ENCODE measurements around the gene KSR2. TPM values are rescaled to one million over a fixed set of nuclear protein-coding genes. Genes with fewer than 3 reads are reported as not detected.

KSR2 gene
- total and polyA plus RNA-seq, 2 experiments from 2014 or later: under 0.01 to 0.02 TPM

DNA sequence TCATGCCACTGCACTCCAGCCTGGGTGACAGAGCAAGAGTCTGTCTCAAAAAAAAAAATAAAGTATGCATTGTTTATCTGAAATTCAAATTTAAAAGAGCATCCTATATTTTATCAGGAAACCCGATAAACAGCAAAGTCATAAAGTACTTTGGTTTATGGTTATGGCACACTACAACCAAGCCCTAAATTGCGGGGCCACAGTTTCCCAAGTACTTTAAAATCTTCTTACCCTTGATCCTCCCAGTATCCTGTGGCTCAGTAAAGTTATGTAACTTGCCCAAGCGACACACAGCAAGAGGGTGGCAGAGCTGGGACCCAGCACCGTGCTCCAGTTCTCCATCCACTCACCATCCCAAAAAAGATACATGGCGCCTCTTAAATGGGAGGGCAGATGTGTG lies 35.2 kb downstream of the KSR2 start:
- TF ChIP-seq, protein P1, sequence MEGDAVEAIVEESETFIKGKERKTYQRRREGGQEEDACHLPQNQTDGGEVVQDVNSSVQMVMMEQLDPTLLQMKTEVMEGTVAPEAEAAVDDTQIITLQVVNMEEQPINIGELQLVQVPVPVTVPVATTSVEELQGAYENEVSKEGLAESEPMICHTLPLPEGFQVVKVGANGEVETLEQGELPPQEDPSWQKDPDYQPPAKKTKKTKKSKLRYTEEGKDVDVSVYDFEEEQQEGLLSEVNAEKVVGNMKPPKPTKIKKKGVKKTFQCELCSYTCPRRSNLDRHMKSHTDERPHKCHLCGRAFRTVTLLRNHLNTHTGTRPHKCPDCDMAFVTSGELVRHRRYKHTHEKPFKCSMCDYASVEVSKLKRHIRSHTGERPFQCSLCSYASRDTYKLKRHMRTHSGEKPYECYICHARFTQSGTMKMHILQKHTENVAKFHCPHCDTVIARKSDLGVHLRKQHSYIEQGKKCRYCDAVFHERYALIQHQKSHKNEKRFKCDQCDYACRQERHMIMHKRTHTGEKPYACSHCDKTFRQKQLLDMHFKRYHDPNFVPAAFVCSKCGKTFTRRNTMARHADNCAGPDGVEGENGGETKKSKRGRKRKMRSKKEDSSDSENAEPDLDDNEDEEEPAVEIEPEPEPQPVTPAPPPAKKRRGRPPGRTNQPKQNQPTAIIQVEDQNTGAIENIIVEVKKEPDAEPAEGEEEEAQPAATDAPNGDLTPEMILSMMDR (IDR thresholded peaks at IDR 0.05; ENCODE audit: low read depth, low read length): no peak
- H3K9me3 ChIP-seq (ENCODE audit: low read depth): no peaks in the 10 kb centered on the region
- H3K27ac ChIP-seq: no peak overlapping the region
- no peaks in the 10 kb centered on the region for H3K4me1 ChIP-seq (ENCODE audit: low read depth)
- H3K36me3 ChIP-seq: no peaks in the 10 kb centered on the region
- H3K27me3 ChIP-seq: no peaks in the 10 kb centered on the region
- DNase-seq (ENCODE audit: low read depth in 1 of 2, low spot score in 1 of 2): no peak
- H3K4me3 ChIP-seq: no peak overlapping the region

DNA sequence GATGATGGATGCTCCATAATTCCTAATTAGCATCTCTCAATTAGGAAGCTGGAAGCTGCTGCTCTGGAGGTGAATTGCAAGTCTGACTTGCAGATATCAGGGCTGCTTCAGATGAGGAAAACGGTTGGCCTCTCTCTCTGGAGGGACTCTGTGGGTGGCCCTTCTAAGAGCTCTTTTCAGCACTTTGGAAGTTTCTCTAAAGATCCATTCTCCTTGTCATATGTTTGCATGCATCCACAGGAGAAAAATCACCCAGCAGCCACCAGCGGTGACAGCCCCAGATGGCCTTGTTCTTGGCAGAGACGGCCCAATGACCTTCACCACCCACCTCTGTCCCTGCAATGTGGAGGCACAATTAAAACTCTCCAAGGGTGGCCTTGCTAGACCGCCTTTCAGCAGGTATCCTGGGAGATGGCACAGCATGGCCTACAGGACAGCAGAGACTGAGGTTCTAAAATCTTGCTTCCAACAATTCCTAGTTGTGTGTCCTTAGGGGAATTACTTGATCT lies 42.3 kb downstream of the KSR2 start:
- H3K9me3 ChIP-seq (ENCODE audit: low read depth): no peaks in the 10 kb centered on the region
- H3K4me3 ChIP-seq: no peak overlapping the region
- H3K4me1 ChIP-seq (ENCODE audit: low read depth): no peaks in the 10 kb centered on the region
- DNase-seq (ENCODE audit: low read depth in 1 of 2, low spot score in 1 of 2): peak in 1 of 2 donors; percentile 72
- H3K27ac ChIP-seq: no peak overlapping the region
- no peaks in the 10 kb centered on the region for H3K36me3 ChIP-seq
- H3K27me3 ChIP-seq: no peaks in the 10 kb centered on the region
- TF ChIP-seq, protein P1 (IDR thresholded peaks at IDR 0.05; ENCODE audit: low read depth, low read length): no peak

DNA sequence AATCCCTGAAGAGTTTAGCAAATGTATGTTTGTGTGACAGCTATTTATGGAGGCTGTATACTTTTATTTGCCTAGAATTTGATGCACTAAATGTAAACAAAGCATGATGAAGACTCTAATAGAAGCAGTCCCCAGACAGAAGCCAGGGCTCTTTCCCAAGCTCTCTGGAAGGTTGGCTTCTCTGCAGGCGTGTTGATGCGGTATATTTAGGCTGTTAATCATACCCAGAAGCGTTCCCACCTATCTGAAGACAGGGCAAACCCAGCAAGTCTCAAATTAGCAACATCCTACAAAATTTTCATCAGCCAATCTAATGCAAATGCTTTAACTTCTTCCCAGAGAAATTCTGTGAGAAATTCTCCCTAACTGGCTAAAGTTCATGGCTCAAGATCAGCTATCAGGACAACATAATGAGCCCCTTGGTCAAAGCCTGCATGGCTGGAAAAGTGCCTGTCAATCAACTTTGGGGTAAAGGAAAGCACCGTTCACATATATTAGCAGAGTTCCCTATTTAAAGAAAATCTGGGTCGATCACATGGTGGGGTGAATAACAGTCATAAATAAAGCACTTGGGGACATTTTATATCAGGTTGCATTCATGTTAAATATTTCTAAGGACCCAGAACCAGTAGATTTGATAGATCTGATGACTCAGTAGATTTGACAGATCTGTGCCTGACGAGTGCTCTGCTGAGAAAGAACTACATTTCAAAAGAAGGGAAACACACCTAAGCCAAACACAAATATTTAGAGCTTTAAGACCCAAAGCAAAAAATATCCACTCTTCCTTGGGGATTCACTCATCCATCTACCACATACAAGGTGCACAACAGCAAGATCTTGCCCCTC lies 46.6 kb downstream of the KSR2 start:
- TF ChIP-seq, protein P1 (IDR thresholded peaks at IDR 0.05; ENCODE audit: low read depth, low read length): no peak

DNA sequence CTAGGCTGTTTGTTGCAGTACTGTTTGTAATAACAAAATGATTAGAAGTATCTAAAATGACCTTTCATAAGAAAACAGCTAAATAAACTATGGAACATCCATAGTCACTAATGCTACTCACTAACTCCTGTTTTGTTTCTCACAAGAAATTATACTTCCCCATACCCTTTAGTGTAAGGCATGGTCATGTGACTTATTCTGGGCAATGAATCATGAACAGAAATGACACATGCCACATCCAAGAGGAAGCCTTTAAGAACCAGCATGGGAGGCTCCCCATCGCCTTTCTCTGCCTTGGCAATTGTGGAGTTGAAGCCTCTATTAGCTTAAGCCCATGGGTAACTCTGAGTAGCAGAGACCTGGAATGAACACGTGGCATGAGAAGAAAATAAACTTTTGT lies 49.3 kb downstream of the KSR2 start:
- Histone ChIP-seq H3K27ac (no peak overlapping the region), H3K27me3 (no peaks in the 10 kb centered on the region), H3K9me3 (ENCODE audit: low read depth) (no peaks in the 10 kb centered on the region), H3K36me3 (no peaks in the 10 kb centered on the region), H3K4me3 (no peak overlapping the region), H3K4me1 (ENCODE audit: low read depth) (no peaks in the 10 kb centered on the region)
- no peak for DNase-seq (ENCODE audit: low read depth in 1 of 2, low spot score in 1 of 2)
- TF ChIP-seq, protein P1 (IDR thresholded peaks at IDR 0.05; ENCODE audit: low read depth, low read length): no peak

More for the DNA sequence above, 46.6 kb downstream of the KSR2 start:
- no peak for DNase-seq (ENCODE audit: low read depth in 1 of 2, low spot score in 1 of 2)
- no peaks in the 10 kb centered on the region for H3K27me3 ChIP-seq
- H3K4me3 ChIP-seq: no peak overlapping the region
- H3K36me3 ChIP-seq: no peaks in the 10 kb centered on the region
- H3K4me1 ChIP-seq (ENCODE audit: low read depth): no peaks in the 10 kb centered on the region
- H3K9me3 ChIP-seq (ENCODE audit: low read depth): no peaks in the 10 kb centered on the region
- no peak overlapping the region for H3K27ac ChIP-seq

DNA sequence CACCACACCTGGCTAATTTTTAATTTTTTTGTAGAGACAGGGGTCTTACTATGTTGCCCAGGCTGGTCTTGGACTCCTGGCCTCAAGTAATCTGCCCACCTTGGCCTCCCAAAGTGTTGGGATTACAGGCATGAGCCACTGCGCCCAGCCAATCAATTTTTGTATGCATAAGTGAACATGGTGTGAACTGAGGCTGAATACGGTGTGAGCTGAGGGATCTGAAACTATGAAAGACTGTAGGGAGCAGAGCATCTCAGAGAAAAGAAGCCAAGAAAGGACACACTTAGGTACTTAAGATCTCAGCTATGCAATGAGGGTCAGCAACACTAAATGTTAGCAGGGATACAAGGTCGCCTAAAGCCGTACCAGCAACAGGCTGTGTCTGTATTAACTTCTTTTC lies 54.1 kb downstream of the KSR2 start:
- Histone ChIP-seq H3K4me1 (ENCODE audit: low read depth) (no peaks in the 10 kb centered on the region), H3K4me3 (no peak overlapping the region), H3K27ac (no peak overlapping the region), H3K27me3 (no peaks in the 10 kb centered on the region), H3K9me3 (ENCODE audit: low read depth) (no peaks in the 10 kb centered on the region), H3K36me3 (no peaks in the 10 kb centered on the region)
- no peak for DNase-seq (ENCODE audit: low read depth in 1 of 2, low spot score in 1 of 2)
- TF ChIP-seq, protein P1 (IDR thresholded peaks at IDR 0.05; ENCODE audit: low read depth, low read length): no peak
